ENCODE measurements around the gene PLA2G2F. TPM values are rescaled to one million over a fixed set of nuclear protein-coding genes. Genes with fewer than 3 reads are reported as not detected.

PLA2G2F gene
- total and polyA plus RNA-seq, 2 donors (not counting 3 experiments of a cell fraction or from before 2014, with no cell fraction given) = not detected

DNA sequence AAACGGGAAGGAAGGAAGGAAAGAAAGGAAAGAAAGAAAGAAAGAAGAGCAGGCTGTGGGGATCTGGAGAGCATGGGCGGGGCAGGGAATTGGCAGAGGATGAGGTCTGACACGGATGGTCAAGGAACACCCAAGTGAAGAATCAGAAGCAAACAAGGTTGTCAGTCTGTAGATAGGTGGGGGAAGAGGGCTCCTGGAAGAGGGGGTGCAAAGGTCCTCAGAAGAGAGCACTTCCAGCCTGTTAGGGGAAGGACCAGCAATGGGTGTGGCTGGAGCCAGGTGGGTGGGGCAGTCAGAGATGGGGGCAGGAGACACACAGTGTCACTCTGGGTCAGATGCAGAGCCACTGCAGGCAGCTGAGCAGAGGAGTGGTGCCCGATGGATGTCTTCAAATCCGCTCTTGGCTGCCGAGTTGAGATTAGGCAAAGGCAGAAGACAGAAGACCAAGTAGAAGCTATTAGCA, 58.2 kb downstream of the PLA2G2F start:
- no peak overlapping the region for H3K27ac ChIP-seq (ENCODE audit: insufficient read depth, low read depth, low read length)
- dilution Hi-C loops (cut with MboI; ENCODE audit: extremely low pct_ligation_motif_present, low sequenced_read_pairs) = no loop called here
- H3K4me3 ChIP-seq (replicated peaks in 1 of 3; ENCODE audit: insufficient read depth in 1 of 3, low read depth in 1 of 3, low read length in 3 of 3) = no peak overlapping the region
- no peaks in the 10 kb centered on the region for H3K9me3 ChIP-seq (replicated peaks; ENCODE audit: control insufficient read depth, insufficient read depth, low read length)
- no peak for TF ChIP-seq MYC (IDR thresholded peaks at IDR 0.05; ENCODE audit: low read depth, low read length)
- TF ChIP-seq GATA2 (IDR thresholded peaks at IDR 0.05; ENCODE audit: insufficient read depth, insufficient read length, low read depth, low read length) = no peak
- TF ChIP-seq POLR2AphosphoS5 (IDR thresholded peaks at IDR 0.05; ENCODE audit: insufficient read depth, low read depth, low read length) = no peak
- no peak for TF ChIP-seq FOS (IDR thresholded peaks at IDR 0.05; ENCODE audit: borderline replicate concordance, insufficient read depth, low read length)
- TF ChIP-seq, protein P1, sequence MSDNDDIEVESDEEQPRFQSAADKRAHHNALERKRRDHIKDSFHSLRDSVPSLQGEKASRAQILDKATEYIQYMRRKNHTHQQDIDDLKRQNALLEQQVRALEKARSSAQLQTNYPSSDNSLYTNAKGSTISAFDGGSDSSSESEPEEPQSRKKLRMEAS (IDR thresholded peaks at IDR 0.05; ENCODE audit: insufficient read depth, insufficient read length) = no peak
- no peak for TF ChIP-seq JUN (IDR thresholded peaks at IDR 0.05; ENCODE audit: borderline replicate concordance, insufficient read depth, insufficient read length, low read depth)
- TF ChIP-seq EZH2 (IDR thresholded peaks at IDR 0.05; ENCODE audit: borderline replicate concordance, low read depth, low read length, severe bottlenecking) = no peak
- TF ChIP-seq, protein P2, sequence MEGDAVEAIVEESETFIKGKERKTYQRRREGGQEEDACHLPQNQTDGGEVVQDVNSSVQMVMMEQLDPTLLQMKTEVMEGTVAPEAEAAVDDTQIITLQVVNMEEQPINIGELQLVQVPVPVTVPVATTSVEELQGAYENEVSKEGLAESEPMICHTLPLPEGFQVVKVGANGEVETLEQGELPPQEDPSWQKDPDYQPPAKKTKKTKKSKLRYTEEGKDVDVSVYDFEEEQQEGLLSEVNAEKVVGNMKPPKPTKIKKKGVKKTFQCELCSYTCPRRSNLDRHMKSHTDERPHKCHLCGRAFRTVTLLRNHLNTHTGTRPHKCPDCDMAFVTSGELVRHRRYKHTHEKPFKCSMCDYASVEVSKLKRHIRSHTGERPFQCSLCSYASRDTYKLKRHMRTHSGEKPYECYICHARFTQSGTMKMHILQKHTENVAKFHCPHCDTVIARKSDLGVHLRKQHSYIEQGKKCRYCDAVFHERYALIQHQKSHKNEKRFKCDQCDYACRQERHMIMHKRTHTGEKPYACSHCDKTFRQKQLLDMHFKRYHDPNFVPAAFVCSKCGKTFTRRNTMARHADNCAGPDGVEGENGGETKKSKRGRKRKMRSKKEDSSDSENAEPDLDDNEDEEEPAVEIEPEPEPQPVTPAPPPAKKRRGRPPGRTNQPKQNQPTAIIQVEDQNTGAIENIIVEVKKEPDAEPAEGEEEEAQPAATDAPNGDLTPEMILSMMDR (IDR thresholded peaks at IDR 0.05; ENCODE audit: extremely low read depth in 1 of 2, insufficient read depth in 1 of 2, low read depth in 1 of 2, low read length in 2 of 2) = no peak
- TF ChIP-seq POLR2A (IDR thresholded peaks at IDR 0.05; ENCODE audit: low read depth, low read length) = no peak
- FAIRE-seq = no peak
- H3K4me2 ChIP-seq (ENCODE audit: insufficient read depth, low read length) = no peak overlapping the region
- BruUV-seq (replicated peaks) = no TSS peak
- no peaks in the 10 kb centered on the region for H4K20me1 ChIP-seq (replicated peaks; ENCODE audit: control insufficient read depth, extremely low read depth, insufficient read depth, low read length)
- no peak for DNase-seq (ENCODE audit: low read depth, low spot score)
- CTCF ChIA-PET = interaction anchor here (3.0 kb wide), 1 partner anchor 222 kb away, joined by 54 read pairs; no protein-coding TSS in a partner anchor
- H3K27me3 ChIP-seq (ENCODE audit: control insufficient read depth in 2 of 2, insufficient read depth in 2 of 2, low read length in 2 of 2) = peaks cover 7 to 13% of the 10 kb centered on the region in 2 experiments
- POLR2A ChIA-PET = no interaction called here
- intact Hi-C loops (cut with micrococcal nuclease) = no loop called here
- H3K9ac ChIP-seq (replicated peaks; ENCODE audit: extremely low read depth, insufficient read depth, low read length) = no peak overlapping the region
- H3K79me2 ChIP-seq (ENCODE audit: control insufficient read depth, insufficient read depth, low read length) = no peaks in the 10 kb centered on the region
- no peak overlapping the region for H2AFZ ChIP-seq (ENCODE audit: low read depth, low read length)
- no peaks in the 10 kb centered on the region for H3K4me1 ChIP-seq (ENCODE audit: control insufficient read depth, extremely low read depth, insufficient read depth, low read length)
- H3K36me3 ChIP-seq (ENCODE audit: control insufficient read depth in 2 of 2, extremely low read depth in 1 of 2, insufficient read depth in 2 of 2, low read length in 2 of 2) = no peaks in the 10 kb centered on the region
- no peaks in the 10 kb centered on the region for H3K9me1 ChIP-seq (replicated peaks; ENCODE audit: control insufficient read depth, extremely low read depth, insufficient read depth, low read length)

All from endothelial cell of umbilical vein (primary cell).